Measurements from ENCODE around the gene PARP14.
"Not testable (repeated sequence)": the region's sequence is repeated elsewhere in the genome, so short reads cannot be mapped to it uniquely, and the experiment has no call there.

Gene PARP14, protein sequence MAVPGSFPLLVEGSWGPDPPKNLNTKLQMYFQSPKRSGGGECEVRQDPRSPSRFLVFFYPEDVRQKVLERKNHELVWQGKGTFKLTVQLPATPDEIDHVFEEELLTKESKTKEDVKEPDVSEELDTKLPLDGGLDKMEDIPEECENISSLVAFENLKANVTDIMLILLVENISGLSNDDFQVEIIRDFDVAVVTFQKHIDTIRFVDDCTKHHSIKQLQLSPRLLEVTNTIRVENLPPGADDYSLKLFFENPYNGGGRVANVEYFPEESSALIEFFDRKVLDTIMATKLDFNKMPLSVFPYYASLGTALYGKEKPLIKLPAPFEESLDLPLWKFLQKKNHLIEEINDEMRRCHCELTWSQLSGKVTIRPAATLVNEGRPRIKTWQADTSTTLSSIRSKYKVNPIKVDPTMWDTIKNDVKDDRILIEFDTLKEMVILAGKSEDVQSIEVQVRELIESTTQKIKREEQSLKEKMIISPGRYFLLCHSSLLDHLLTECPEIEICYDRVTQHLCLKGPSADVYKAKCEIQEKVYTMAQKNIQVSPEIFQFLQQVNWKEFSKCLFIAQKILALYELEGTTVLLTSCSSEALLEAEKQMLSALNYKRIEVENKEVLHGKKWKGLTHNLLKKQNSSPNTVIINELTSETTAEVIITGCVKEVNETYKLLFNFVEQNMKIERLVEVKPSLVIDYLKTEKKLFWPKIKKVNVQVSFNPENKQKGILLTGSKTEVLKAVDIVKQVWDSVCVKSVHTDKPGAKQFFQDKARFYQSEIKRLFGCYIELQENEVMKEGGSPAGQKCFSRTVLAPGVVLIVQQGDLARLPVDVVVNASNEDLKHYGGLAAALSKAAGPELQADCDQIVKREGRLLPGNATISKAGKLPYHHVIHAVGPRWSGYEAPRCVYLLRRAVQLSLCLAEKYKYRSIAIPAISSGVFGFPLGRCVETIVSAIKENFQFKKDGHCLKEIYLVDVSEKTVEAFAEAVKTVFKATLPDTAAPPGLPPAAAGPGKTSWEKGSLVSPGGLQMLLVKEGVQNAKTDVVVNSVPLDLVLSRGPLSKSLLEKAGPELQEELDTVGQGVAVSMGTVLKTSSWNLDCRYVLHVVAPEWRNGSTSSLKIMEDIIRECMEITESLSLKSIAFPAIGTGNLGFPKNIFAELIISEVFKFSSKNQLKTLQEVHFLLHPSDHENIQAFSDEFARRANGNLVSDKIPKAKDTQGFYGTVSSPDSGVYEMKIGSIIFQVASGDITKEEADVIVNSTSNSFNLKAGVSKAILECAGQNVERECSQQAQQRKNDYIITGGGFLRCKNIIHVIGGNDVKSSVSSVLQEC (N-terminal part only)

DNA sequence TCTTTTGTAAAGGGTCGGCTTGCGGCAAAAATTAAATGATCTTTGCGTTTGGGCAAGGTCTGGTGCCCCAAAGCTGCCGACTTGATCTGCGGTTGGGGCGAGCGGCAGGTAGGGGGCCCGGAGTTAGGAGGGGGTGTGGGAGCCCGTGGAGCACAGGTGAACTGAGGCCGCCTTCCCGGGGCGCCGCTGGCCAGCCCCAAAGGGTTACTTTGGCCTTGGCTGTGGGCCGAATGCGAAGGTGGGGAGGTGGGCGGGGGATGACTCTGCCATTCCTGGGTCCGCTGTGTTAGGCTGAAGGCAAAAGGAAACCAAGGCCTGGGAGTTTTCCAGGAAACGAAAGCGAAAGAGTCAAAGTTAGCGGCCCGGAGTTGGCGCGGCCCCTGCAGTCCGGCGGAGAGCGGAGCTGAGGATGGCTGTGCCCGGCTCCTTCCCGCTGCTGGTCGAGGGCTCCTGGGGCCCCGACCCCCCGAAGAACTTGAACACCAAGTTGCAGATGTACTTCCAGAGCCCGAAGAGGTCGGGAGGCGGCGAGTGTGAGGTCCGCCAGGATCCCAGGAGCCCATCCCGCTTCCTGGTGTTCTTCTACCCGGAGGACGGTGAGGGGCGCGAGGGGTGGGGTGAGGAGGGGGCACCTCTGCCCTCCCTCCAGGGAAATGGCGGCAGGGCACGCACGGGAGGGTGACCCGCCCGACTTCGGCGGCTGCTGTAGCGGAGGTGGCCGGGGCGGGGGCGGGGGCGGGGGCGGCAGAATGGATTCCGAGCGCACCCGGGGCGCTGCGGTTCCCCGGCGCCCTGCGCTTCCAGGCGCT lies at the start of gene PARP14:
Gene PARP14 (plus strand): TSS at position 365 of the 809 bp plus-strand sequence. CDS start 45 bp downstream, at position 410.
- peak; percentile 88 to 93 for DNase-seq

DNA sequence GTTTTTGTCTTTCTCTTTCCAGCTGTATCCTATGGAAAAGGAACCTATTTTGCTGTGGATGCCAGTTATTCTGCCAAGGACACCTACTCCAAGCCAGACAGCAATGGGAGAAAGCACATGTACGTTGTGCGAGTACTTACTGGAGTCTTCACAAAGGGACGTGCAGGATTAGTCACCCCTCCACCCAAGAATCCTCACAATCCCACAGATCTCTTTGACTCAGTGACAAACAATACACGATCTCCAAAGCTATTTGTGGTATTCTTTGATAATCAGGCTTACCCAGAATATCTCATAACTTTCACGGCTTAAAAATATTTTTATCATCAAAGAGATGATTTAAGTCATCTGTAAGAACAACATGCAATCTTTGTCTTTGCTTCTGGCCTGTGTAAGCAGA lies 44.9 kb upstream of the PARP14 start:
- no peak for DNase-seq

DNA sequence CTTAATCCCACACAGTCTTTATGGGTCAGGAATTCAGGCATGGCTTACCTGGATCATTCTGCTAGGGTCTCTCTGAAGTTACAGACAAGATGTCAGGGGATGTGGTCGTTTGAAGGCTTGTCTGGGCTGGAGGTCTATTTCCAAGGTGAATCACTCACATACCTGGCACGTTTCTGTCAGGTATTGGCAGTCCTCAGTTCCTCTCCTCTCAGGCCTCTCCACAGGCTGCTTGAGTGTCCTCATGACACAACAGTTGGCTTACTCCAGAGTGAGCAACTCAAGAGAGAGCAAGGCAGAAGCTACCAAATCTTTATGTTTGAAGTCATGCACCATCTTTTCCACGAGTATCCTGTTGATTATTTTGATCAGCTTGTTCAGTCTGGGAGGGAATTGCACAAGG lies 43.9 kb upstream of the PARP14 start:
- no peak for DNase-seq

DNA sequence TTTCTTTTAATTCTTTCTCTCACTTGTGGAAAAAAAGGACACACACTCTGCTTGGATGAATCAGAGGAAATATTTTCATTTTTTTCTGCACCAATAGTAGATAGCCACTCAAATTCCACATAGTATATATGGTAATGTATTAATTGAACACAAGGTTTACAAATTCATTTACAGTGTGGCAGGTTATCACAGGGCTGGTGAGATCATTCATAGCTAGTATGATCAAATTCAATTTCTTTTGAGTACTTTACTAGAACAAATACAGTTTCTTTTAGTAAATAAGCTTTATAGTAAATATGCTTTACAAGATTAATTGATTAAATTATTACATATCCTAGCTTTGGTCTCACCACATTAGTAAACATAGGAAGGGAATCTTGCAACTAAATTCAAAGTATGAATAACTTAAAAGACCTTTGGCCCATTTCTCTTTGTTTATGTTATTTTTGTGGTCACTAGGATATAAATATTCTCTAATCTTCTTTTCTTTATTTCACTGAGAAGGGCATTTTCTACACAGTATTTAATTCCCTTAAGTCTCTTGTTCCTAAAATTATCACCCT lies 40.1 kb upstream of the PARP14 start:
- DNase-seq: no peak

DNA sequence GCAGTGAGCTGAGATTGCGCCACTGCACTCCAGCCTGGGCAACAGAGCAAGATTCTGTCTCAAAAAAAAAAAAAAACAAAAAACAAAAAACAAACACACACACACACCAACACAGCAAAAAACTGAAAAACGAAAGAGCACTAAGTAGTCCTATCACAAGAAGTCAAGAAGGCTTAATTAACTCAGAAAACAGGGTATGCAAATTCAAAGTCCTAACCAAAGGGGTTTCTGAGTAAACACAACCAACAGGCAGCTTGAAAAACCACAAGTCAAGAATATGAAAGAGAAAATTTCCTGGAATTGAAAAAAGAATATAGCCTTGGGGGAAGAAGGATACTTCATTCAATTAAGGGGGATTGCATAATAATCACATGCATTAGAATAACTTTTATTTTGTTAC lies 37.7 kb upstream of the PARP14 start:
- peak in 1 of 2 donors; percentile 44 for DNase-seq

DNA sequence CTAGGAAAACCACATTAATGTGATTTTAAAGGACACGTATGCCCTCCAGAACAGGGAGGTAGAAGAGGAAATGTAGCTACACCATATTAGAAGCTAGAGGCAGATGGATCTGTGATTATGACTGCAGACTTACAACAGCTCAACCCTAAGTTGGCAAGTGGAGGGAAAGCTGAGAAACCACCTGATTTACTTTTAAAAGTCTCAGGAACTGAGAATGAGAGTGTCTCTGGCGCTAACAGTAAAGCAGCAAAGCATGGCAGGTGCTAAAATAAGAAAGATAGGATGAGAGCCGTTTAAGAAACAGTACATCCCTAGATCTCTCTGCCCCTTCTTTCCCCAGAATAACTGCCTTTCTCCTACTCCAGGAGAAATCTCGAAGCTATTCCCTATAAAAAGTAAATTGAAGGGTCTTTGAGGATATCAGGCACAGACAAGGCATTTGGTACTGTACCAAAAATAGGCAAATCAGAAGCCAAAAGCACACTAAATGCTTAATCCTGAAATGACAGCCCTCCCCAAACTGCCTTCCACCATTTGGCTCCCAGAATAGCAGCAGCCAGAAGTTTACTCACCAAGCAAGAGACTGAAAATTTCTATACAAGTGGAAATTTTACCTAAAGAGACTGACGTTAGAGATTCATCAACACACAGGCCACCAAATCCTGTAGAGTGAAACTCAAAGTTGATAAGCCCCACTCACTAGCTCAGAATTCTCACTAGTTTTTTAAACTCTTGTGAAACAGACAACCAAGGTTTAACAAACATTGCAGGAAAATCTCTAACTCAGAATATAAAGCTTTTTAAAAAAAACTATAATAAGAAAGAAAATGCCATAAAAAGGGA lies 34.3 kb upstream of the PARP14 start:
- DNase-seq: peak in 1 of 2 donors; percentile 69

DNA sequence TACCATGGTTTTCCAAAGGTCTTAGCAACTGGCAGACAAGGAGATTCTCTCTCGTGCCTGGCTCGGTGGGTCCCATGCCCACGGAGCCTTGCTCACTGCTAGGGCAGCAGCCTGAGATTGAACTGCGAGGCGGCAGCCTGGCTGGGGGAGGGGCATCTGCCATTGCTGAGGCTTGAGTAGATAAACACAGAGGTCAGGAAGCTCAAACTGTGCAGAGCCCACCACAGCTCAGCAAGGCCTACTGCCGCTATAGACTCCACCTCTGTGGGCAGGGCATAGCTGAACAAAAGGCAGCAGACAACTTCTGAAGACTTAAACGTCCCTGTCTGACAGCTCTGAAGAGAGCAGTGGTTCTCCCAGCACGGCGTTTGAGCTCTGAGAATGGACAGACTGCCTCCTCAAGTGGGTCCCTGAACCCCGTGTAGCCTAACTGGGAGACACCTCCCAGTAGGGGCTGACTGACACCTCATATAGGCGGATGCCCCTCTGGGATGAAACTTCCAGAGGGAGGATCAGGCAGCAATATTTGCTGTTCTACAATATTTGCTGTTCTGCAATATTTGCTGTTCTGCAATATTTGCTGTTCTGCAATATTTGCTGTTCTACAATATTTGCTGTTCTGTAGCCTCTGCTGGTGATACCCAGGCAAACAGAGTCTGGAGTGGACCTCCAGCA lies 29.3 kb upstream of the PARP14 start:
- not testable (repeated sequence) for DNase-seq

DNA sequence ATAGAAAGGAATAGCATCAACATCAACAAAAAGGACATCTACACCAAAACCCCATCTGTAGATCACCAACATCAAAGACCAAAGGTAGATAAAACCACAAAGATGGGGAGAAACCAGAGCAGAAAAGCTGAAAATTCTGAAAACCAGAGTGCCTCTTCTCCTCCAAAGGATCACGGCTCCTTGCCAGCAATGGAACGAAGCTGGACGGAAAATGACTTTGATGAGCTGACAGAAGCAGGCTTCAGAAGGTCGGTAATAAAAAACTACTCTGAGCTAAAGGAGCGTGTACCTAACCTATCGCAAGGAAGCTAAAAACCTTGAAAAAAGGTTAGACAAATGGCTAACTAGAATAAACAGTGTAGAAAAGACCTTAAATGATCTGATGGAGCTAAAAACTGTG lies 28.7 kb upstream of the PARP14 start:
- DNase-seq: not testable (repeated sequence)

DNA sequence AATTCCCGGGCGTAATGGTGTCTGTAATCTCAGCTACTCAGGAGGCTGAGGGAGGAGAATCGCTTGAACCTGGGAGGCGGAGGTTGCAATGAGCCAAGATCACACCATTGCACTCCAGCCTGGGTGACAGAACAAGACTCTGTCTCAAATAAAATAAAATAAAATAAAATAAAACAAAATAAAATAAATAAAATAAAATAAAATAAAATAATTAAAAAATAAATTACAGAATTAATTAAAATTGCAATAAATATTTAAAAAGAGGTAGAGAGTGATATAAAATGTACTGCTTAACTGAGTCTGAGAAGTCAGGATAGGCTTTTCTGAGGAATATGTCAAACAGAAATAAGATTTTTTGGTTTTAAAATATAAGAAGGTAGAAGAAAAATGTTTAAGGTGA lies 22.3 kb upstream of the PARP14 start:
- DNase-seq: not testable (repeated sequence)

DNA sequence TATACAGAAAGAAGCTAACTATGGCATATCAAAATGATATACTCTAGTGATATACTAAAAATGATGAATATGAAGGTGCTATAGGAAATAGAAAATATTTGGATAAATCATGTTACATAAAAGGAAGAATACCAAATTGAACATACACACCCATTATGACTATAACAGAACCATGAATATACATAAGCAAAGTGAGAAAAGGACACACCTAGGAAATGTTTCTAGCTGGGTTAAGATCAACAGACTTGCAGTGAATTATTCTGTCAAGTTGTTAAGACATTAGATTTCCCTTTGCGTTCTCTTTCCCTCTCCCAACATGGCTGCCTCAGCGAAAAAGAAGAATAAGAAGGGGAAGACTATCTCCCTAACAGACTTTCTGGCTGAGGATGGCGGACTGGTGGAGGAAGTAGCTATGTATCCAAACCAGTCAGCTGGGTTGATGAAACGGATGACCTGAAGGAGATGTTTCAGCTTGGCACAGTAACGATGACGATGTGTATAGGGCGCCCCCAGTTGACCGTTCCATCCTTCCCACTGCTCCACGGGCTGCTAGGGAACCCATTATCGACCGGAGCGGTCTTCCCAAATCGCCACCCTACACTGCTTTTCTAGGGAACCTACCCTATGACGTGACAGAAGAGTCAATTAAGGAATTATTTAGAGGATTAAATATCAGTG lies 20.2 kb upstream of the PARP14 start:
- no peak for DNase-seq

DNA sequence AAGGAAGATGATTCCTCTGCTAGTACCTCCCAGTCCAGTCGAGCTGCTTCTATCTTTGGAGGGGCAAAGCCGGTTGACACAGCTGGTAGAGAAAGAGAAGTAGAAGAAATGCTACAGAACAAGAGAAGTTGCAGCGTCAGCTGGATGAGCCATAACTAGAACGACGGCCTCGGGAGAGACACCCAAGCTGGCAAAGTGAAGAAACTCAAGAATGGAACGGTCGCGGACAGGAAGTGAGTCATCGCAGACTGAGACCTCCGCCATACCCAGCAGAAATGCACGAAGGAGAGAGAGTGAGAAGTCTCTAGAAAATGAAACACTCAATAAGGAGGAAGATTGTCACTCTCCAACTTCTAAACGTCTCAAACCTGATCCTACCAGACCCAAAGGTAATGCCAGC lies 19.0 kb upstream of the PARP14 start:
- no peak for DNase-seq

DNA sequence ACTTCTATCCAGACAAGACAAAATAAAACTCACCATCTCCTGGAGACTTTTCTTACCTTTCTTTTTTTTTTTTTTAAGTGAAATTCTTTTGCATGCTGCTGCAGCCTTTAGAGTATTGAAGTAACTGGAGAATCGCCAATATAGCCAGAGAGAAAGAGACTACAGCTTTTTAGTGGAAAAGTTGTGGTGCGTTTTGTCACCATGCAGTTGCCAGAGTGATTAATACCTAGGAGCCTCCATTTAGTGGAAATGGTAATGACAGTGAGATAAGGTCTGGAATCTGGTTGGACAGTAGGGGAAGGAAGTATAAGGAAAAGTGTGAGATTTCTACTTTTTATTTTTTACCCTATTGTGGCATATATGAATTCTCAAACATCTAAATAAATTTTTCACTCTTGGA lies 18.1 kb upstream of the PARP14 start:
- DNase-seq: no peak

DNA sequence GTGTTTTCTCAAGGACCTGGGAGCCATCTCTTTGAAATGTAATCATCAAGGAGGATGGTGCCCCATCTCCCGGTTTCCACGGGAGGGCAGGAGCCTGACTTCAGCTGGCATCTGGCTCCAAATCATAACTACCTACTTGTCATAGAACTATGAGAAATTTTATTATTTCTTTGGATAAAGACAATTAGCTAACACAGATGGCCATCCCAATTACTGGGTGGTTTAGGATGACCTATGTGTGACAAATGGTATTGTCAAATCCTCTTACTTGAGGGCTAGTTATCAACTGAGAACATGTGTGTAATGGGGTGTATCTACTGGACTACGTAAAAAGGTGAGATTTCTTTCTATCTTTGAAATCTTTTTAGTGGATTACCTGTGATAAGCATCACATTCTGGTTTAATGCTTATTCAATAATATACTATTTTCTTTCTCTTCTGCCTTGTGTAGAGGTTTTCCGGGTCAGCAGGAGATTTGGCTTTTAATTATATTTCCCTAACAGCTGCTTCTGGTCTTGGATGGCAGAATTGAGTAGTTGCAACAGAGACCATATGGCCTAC lies 15.3 kb upstream of the PARP14 start:
- DNase-seq: no peak

DNA sequence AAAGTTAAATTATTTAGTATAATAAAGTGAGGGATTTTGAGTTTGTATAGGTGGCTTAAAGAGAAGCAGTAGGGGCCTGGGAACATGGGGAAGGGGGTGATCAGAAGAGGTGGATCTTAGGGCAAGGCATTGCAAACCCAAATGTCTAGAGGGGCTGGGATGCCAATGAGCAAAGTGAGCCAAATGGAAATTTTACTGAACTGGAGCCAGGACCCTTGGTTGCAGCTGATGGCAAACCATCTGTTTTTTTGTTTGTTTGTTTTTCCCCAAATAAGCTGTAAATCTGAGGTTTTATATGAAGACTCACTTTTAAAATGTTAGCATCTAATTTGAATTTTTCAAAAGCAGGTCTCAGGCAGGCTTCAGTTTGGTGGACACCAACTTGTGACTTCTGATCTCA lies 14.8 kb upstream of the PARP14 start:
- DNase-seq: no peak

DNA sequence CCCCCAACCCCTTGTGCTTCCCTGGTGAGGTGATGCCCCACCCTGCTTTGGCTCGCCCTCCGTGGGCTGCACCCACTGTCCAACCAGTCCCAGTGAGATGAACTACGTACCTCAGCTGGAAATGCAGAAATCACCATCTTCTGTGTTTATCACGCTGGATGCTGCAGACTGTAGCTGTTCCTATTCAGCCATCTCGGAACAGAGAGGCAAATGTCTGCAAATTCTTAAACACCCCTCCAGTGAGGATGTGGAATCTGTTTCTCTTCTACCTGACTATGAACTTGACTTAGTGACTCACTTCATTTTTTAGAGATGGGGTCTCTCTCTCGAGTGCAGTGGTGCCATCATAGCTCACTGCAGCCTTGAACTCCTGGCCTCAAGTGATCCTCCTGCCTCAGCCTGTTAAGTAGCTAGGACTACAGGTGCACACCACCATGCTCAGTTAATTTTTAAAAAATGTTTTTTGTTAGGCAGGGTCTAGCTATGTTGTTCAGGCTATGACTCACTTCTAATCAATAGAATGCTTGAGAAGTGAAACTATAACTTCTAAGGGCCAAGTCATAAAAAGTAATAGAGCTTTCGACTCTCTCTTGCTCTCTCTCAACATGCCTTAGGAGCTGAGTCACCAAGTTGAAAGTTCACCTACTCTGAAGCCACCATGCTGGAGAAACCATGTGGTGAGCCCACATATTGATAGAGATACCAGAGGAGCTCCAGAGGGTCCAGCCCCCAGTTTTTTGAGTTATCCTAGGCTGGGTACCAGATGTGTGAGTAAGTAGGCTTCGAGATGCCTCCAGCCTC lies 11.5 kb upstream of the PARP14 start:
- no peak for DNase-seq

DNA sequence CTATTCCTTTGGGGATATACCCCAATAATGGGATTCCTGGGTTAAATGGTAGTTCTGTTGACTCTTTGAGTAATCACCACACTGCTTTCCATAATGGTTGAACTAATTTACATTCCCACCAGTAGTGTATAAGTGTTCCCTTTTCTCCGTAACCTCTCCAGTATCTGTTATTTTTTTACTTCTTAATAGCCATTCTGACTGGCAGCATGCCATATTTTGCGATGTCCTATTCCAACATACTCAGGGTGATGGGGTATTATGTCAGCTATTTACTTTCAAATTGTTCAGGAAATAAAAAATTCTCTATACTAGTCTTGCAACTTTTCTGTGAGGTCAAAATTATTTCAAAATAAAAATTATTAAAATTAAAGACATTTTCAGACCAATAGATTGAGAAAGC lies 9.1 kb upstream of the PARP14 start:
- DNase-seq: no peak

DNA sequence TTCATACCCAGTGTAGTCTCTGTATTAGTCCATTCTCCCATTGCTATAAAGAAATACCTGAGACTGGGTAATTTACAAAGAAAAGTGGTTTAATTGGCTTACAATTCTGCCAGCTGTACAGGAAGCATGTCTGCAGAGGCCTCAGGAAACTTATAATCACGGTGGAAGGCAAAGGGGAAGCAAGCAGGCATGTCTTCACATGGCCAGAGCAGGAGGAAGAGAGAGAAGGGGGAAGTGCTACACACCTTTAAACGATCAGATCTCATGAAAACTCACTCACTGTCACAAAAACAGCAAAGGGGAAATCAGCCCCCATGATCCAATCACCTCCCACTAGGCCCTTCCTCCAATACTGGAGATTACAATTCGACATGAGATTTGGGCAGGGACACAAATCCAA lies 6.3 kb upstream of the PARP14 start:
- no peak for DNase-seq

DNA sequence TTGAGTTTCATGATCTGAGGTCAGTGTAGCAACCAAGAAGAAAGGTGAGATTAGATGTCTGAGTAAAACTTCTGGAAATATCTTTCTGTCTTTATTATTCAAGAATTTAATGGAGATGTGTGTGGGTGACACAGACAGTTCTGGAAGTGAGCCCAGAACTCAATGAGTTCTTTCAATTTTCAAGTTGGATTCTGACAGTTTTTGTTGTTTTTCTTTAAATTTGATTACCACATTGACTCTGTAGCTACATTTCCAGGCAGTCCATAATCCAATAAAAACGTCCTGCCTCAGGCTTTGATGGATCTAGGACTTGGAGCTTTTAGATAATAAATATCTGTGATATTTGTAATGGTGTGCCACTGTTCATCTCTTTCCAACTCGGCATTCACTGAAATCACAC lies 3.9 kb upstream of the PARP14 start:
- no peak for DNase-seq

All from CD4-positive, alpha-beta T cell treated with Interferon alpha-2 for 1 hour (primary cell).